Dermis blood vessel endothelial cell (primary cell): ENCODE data around the gene STRADA. TPM values are rescaled to one million over a fixed set of nuclear protein-coding genes. Genes with fewer than 3 reads are reported as not detected.
A peak's percentile ranks its signal among the peaks of the same experiment; 100 is the strongest.
"Not testable (repeated sequence)": the region's sequence is repeated elsewhere in the genome, so short reads cannot be mapped to it uniquely, and the experiment has no call there.

ENCODE experiments used
- DNase-seq: peaks from one replicate; pipeline ENCODE4 v3.0.0; 2010
- total RNA-seq: library from RNA; depleted of rRNA; stranded (reverse); fragments of >200 nt; gene quantifications from 2 replicates; pipeline ENCODE4 v1.2.3, GENCODE V29; 2014

STRADA gene
- total RNA-seq, 1 donor from 2014 or later, result 26.5 TPM

- no peak for DNase-seq
Observed at GRCh38 chr17:63754046-63754445, 12.4 kb upstream of the STRADA start.

- DNase-seq, result no peak
Observed at GRCh38 chr17:63753215-63753614, 11.6 kb upstream of the STRADA start.

- DNase-seq, result no peak
Observed at GRCh38 chr17:63752707-63753106, 11.1 kb upstream of the STRADA start.

GRCh38 chr17:63751806-63752205, 10.2 kb upstream of the STRADA start:
- DNase-seq, result no peak

DNA sequence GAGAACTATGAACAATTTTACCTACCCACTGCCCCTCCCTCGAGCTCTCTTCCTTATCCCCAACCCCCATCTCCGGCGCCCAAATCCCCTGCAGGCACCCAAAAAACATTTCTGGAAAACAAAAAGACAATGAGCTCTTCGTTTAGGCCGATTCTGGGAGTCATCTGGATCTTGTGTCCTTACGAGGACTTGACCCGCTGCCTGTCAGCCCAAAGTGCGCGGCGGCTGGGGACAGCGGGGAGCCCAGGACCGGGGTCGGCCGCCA, 524 bp downstream of the STRADA start:
- DNase-seq, result no peak

GRCh38 chr17:63740464-63741142, 996 bp downstream of the STRADA start:
- DNase-seq, result peak; percentile 20

DNA sequence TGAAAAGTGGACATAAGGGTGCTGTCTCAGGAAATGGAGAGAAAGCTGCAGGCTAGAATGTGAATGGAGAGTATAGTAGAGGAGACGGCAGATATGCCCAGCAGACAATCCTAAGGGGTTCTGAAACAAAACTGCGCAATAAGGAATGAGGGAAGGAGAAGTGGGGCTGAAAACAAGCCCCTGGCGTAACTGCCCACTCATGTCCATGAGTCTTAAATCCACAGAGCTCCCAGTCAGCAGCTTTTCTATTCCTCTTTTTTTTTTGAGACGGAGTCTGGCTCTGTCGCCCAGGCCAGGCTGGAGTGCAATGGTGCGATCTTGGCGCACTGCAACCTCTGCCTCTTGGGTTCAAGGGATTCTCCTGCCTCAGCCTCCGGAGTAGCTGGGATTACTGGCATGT, 5.9 kb downstream of the STRADA start:
- DNase-seq, result no peak

GRCh38 chr17:63722403-63722802, 19.2 kb downstream of the STRADA start:
- no peak for DNase-seq

DNA sequence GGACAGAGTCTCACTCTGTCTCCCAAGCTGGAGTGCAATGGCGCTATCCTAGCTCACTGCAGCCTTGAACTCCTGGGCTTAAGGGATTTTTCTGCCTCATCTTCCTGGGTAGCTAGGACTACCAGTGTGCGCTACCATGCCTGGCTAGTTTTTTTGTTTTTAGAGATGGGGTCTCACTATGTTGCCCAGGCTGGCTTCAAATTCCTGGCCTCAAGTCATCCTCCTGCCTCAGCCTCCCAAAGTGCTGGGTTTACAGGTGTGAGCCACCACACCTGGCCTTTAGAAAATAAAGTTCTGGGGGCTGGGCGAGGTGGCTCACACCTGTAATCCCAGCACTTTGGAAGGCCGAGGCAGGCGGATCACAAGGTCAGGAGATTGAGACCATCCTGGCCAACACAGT, 21.4 kb downstream of the STRADA start:
- not testable (repeated sequence) for DNase-seq

DNA sequence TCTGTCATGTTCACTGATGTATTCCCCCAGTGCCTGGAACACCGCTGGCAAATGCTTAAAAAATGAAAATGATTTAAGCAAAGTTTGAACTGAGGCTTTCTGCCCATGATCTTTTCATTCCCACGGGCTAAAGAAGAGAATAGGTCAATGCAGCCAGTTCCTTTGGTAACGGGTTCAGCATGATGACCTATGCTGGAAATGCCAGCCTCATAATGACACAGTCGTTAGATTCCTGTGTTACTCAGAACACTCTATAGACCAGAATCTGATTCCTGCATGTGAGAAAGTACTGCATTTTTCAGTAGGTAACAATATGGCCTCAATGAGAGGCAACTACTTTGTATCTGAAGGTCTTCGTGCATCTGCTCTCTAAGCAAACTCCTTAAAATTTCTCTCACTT, 22.6 kb downstream of the STRADA start:
- DNase-seq, result peak; percentile 62

- DNase-seq, result peak; percentile 68
Observed at GRCh38 chr17:63716426-63716825, 25.2 kb downstream of the STRADA start.

GRCh38 chr17:63714550-63715277, 26.9 kb downstream of the STRADA start:
- peak; percentile 28 for DNase-seq

DNA sequence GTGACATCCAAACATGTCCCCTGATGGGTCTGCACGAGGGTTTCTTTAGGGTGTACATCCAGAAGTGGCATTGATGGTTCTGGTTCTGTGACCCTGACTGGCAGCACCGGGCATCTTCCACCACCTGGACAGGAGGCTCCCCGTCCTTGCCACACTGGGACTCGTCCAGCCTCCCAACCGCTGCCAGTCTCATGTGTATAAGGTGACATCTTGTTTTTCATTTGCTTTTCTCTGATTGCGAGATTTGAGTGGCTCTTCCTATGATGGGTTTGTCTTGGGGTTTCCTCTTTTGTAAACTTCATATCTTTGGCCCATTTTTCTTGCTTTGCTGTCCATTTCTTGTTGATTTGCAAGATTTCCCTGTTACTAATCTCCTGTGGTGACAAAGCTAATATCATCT, 32.5 kb downstream of the STRADA start:
- DNase-seq, result no peak

DNA sequence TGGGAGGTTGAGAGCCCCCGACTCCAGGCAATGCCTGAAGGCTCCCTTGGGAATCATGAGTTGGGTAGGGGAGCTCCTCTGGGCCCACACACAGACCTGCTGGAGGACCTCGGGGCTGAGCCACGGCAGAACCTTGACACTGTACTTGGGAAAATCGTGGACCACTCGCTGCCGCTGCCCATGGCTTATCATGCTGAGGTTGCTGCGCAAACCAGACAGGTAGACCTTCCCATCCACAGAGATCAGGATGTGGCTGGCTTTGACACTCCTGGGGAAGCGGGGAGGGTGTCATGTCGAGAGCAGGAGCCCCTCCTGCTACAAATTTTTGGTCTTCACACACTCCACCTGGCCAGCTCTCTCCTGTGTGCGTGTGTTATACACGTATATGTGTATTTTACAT, 34.4 kb downstream of the STRADA start:
- no peak for DNase-seq

DNA sequence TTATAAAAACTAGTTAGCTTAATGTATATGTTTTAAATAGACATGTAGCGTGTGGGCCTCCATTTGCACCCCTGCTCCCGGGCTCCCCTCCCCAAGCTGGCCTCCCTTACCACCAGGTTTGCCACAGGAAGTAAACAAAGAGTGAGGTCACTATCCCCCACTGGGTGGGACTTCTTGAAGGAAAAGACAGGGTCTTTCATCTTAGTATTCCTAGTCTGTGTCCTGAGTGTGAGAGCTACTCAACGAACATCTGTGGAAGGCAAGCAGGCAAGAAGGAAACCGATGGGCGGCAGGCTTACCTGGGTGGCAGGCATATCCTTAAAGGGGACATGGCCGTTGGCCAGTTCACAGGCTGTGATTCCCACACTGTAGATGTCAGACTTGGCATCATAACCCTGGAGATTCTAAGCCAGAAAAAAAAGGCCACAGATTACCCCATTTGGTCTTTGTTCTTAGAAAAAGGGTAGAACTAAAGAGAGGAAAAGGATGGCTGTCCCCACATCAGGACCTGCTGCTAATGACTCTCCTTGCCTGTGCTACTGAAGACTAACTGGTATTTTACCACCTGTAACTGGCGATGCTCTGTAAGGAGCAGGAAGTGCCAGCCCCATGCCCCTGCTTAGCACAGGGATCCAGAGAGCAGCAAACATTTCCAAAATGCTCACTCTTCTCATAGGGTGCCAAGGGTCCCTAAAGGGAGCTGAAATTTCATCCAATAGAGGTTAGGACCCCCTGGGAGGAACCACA, 35.1 kb downstream of the STRADA start:
- no peak for DNase-seq

DNA sequence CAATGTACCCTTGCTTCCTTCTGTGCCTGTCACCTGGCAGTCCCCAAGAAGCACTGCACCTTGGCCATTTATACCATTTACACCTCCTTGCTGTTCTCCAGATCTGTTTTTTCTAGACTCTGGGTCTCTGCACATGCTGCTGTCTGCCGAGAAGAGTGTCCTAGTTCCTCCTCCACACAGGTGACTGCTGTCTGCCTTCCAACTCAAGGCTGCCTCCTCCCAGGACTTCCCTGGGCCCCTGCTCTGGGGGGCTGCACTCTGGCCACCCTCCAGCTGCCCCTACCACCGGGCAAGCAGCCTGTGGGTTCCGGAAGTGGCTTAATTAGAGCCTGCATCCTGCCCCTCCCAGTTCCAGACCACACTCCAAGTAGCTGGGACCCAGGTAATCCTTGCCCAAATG, 35.9 kb downstream of the STRADA start:
- no peak for DNase-seq

- no peak for DNase-seq
Observed at GRCh38 chr17:63704836-63705235, 36.8 kb downstream of the STRADA start.

DNA sequence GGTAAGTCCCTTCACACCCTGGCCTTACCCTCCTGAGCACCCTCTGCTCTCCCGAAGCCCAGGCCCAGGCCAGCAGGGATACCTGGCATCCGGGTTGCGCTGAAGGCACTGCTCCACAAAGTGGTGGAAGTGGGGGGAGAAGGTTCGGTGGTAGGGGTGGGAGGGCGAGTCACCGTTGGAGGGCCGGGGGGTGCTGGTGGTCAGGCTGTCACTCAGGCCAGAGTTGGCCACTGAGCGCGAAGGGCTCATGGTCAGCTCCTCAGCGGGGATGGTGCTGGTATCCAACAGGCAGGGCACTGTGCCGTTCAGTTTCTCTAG, 37.4 kb downstream of the STRADA start:
- no peak for DNase-seq

GRCh38 chr17:63703556-63704258, 37.9 kb downstream of the STRADA start:
- DNase-seq, result no peak

DNA sequence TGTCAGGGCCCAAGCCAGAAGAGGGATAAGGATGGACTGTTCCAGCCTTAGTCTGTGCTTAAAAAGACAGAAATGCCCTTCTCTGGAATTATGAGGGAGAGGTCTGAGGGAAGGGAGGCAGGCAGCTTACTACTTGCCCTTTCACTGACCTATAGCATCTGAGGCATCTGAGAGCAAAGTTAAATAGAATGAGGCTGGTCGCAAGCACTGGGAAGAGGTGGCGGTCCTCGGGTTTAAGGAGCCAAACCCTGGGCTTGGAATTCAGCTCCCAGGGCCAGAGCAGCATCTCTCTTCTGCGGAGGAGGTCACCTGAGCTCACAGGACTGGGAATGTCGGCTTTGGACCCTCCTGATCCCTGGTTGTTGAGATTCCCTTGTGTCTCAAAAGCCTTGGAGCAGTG, 38.6 kb downstream of the STRADA start:
- no peak for DNase-seq

DNA sequence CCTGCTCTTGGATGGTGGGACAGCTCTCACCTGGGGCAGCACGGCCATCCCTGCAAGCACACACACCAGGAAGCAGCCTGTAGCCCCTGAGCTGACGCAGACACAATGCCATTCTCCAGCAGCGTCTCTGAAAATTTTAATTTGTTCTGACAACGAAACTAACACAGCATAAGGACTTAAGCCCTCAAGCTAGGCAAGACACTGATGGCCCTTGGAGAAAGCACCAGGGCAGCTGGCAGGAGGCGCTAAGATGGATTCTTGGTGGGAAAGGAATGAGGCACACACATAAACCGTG, 38.9 kb downstream of the STRADA start:
- DNase-seq, result no peak

DNA sequence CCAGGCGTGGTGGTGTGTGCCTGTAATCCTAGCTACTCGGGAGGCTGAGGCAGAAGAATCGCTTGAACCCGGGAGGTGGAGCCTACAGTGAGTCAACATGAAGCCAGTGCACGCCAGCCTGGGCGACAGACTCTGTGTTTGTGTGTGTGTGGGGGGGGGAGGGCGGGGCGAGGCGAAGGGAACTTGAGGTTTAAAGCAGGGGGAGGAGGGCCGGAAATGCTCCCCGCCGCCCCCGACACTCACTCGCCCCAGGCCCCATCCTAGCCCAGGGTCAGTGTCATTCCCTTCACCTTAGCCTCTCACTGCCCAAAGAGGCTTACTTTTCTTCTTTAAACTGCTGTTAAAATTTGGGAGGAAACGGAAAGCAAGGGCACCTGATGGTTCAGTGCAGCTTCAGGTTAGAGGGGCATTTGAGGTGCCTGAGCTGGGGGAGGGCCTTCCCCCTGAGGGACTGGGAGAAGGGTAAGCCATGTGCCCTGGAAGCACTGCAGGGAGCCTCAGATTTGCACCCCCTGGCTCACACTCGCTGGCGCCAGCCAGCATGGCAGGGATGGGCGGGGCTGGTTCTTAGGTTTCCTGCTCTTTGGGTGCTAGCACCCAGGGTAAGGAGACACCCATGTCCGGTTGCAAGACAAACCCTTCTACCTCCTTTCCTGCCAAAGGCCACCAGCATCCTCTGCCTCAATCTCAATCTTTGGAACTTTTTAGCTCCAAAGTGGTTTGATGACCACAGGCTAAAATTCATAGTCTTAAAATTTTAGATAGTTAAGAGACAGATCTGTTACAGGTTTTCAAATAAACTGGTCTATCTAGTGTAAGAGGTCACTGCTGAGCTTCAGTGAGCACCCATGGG, 39.5 kb downstream of the STRADA start:
- DNase-seq, result no peak

DNA sequence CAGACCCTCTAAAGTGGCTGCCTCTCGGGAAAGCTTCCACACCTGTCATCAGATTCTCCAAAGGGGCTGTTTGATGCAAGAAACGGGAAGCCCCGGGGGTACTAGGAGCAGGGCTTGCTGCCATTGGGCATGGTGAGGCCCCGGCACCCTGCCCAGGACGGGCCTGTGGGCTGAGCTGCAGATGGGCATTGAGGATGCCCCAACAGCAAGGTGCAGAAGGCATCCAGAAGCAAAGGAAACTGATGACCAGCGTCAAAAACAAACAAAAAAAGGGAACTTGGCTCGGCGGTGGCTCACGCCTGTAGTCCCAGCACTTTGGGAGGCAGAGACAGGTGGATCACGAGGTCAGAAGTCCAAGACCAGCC, 40.2 kb downstream of the STRADA start:
- DNase-seq, result no peak
